HG02763 (cell line): ENCODE measurements around the gene METTL22.

Experiments
- ATAC-seq: cut with Tn5 transposase; IDR thresholded peaks from one replicate; pipeline ENCODE4 v1.9.1; 2021; ENCODE audit warnings: mild to moderate bottlenecking, moderate library complexity; ENCODE audit not compliant: unreplicated experiment

METTL22 gene, protein sequence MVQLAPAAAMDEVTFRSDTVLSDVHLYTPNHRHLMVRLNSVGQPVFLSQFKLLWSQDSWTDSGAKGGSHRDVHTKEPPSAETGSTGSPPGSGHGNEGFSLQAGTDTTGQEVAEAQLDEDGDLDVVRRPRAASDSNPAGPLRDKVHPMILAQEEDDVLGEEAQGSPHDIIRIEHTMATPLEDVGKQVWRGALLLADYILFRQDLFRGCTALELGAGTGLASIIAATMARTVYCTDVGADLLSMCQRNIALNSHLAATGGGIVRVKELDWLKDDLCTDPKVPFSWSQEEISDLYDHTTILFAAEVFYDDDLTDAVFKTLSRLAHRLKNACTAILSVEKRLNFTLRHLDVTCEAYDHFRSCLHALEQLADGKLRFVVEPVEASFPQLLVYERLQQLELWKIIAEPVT

DNA sequence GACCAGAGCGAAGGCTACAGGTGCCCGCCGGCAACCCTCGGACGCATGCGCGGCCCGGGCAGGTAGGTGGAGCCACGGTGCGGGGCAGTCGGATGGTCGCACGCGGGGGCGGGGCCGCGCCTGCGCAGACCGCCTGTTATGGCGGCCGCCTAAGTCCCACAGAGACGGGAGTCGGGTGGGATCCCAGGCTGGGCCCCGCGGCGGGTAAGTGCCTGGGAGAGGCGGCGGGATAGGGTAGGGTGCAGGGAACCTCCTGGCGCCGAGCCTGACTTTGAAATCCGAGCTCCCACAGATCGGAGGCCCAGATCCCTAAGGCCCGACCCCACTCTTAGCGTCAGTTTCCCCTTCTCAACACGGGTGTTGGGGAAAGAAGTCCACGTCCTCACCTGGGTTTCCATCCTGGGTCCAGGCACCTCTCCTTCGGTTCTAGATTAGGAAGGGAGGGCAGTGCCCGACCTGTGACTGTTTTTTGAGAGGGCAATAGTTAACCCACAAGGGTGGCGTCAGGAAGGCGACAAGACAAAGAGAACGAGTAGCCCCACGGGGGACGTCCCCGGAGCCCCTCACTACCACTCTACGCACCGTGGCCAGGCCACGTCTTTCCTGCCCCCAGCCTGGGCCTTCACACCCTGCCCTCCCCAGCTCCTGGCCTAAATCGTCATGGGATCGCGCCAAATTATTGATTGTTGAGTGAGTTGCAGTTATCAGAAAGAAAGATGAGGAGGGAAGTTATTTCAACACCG lies at the start of gene METTL22:
Gene METTL22 (plus strand): TSS at position 127 of the 743 bp plus-strand sequence. CDS start 3,968 bp downstream, outside the sequence.
- ATAC-seq: peak; percentile 94

DNA sequence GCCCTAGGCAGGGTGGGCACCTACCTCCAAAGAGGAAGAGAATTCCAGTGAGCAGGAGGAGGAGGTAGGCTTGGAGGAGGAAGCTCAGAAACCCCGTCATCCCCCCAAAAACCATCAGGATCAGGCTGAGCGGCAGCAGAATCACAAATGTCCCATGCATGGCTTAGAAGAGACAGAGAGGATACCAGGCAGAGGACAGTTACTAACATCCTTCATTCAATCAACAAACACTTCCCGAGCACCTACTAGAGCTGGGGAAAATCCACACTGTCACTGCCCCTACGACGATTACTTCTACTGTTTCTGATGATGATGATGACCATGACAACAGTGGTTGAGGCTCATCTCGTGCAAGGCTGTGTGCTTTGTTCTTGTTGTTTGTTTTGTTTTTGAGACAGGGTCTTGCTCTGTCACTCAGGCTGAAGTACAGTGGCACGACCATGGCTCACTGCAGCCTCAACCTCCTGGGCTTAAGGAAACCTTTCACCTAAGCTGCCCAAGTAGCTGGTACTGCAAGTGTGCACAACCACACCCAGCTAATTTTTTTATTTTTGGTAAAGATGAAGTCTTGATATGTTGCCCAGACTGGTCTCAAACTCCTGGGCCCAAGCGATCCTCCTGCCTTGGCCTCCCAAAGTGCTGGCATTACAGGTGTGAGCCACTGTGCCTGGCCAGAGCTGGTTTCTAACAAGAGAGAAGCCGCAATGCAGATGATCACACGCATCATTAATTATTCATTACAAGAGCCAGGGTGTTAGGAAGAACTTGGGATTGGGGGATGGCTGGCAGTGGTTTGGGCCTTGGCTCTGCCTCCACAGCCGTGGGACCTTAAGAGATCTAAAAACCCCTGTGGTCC lies 49.2 kb upstream of the METTL22 start:
- ATAC-seq: no peak

DNA sequence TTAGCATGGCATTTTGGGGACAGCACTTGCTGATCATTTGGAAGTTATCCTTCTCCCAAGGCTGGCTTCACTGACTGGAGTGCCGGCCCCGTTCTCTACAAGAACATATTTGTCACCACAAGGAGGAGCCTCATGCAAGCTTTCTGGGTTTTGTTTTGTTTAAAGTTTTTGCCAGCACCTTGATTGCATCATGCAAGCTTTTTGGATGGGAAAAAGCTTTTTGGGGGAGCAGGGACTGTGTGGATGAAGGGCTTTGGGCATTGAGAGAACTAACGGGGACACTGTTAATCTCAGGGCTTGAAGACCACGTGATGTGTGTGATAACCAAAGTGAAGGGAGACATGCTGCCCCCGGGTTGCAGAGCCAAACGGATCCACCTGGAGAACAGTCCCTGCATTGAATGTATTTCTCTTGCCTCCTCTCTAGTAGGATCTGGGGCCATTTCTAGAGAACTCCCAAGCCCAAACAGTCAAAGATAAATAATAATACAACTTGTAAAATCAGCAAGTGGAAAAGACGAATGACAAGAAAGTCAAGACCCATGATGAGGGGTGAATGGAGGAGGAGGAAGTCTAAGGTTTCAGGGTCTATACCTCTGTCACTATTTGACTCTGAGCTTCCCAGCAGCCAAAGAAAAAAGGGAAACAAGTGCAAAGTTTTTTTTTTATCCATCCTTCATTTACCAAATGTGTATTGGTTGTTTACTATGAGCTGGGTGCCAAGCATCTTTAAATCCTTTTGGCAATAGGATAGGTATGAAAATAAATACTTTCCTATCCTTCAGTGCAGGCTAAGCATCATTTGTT lies 48.4 kb upstream of the METTL22 start:
- ATAC-seq: no peak

DNA sequence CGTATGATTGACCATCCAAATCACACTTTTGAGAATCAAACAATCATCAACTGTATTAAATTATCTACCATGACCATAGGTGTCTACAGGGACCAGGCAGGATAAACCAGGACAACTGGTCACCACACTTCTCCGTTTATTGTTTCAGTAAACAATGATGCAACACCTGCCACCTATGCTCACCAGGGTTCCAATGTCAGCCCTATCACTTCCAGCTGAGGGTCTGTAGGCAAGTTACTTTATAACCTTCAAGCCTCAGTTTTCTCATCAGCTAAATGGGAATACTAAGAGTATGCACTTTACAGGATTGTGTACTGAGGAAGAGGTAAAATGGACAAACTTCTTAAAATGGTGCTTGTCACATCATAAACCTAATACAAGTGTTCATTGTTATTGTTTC lies 46.1 kb upstream of the METTL22 start:
- no peak for ATAC-seq

DNA sequence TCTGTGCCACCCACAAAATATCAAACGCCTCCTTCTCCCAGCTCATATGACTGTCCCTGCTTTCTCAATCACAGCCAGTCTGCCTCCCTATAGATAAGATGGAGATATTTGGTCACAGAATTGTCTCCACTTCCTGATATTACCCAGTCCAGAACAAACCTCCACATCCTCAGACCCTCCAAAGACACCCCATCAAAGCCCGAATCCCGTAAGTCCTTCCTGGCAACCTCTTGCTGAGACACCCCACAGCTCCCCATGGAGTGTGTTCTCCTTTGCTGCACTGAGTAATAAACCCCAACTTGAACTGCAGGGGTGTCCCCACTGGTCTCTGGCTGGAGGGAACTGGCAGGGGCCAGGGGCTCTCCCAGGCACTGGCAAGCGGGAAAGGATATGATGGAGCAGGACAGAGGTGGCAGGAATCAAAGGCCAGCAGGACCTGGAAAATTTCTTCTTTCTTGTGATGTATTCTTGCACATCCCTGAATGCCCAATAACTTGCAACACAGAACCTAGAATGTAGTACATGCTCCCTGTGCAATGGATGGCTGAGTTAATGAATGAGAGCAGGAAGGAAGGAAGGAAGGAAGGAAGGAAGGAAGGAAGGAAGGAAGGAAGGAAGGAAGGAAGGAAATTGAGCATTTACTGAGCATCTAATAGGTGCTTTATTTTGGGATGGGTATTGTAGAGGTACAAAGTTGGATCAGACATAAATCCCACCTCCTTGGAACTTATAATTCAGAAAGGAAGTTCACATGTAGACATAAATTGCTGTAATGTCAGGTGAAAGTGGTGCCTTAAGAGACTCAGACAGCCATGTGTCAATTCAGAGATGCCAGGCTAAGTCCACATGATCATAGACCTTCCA lies 45.1 kb upstream of the METTL22 start:
- no peak for ATAC-seq

DNA sequence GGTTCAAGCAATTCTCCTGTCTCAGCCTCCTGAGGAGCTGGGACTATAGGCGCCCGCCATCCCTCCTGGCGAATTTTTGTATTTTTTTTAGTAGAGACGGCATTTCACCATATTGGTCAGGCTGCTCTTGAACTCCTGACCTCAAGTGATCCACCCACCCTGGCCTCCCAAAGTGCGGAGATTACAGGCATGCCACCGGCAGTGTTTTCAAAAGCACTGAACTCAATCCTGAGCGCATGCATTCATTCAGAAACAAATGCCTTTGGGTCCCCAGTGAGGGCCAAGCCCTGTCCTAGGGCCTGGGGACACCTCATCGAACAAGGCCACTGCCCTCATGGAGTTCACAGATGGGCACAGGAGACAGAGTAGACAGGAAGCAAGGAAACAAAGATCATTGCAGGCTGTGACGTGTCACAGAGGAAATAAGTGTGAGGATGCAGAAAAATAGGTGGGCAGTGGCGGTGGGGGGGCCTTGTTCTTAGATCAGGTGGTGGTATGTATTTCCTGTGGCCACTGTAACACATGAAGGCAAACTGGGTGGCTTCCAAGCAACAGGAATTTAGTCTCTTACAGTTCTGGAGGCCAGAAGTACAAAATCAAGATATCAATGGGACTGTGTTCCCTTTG lies 43.7 kb upstream of the METTL22 start:
- no peak for ATAC-seq

DNA sequence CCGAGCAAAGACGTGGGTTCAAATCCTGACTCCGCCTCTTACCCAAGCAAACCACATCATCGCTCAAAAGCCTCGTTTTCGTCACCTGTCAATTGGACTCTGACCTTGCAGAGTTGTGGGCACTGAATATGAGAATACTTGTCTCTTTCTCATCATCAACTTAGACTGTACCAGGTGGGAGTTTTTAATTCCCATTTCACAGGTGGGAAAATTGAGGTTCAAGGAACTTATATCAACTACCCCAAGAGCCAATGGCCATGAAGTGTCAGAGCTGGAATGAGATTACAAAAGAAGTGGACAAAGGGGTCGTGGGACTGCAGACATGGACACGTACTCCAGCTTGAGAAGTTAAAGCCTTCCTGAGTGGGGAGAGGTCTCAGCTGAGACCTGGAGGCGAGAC lies 41.9 kb upstream of the METTL22 start:
- no peak for ATAC-seq

DNA sequence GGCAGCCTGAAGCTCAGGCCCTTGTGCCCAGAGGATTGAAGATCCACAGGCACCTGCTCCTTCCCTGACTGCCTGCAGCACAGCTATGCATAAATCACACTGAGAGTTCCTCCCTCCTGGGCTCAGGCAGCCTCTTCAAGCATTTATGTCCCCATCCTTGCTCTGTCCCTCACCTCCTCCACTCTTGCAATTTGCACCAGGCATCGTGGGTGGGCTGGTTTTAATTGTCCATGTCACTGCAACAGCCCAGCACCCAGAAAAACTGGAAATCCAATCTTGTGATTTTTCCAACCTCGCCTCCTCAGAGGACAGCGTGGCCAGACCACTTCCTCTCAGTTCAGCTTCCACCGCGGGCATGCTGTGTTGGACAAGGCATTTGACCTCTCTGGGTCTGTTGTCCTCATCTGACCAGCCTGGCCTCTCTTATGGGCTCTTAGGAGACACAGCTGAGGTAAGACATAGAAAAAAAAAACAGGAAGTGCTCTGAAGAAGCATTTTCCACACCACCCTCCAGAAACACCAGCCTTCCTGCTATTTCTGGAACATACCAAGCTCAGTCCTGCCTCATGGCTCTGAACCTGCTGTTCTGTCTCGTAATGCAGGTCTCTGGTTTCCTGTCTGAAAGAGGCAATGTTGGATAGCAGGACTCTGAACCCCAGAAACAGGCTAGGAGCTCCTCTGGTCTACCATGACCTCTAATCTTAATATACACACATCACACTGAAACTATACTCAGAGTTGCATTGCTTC lies 39.5 kb upstream of the METTL22 start:
- no peak for ATAC-seq

DNA sequence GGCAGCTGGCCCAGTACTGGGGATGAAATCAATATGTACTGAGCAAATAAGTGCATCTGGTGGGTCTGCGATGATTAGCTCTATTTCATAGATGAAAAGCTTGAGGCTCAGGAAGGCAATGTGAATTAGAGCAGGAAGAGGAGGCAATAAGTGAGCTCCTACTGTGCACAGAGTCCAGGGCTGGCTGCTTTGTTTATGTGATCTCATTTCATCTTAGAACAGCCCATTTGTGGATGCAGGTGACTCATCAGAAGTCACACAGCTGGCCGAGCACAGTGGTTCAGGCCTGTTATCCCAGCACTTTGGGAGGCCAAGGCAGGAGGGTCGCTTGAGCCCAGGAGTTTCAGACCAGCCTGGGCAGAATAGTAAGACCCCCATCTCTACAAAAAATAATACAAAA lies 38.3 kb upstream of the METTL22 start:
- no peak for ATAC-seq

DNA sequence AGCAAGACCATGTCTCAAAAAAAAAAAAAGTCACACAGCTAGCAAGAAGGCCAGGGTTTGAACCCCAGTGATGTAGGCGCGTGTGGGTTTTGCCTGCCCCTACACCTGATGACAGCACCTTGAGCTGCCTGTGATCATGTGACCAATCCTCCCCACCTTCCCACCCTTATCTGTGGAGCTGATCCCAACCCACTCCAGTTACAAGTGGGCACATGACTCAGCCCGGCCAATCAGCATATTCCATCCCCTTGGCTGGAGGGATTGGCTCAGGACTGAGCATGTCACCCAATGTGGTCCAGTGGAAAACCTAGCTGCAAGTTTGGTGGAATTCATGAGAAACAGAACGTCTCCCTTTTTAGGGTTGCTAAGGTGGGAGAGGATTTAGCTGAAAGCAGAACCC lies 37.8 kb upstream of the METTL22 start:
- no peak for ATAC-seq

DNA sequence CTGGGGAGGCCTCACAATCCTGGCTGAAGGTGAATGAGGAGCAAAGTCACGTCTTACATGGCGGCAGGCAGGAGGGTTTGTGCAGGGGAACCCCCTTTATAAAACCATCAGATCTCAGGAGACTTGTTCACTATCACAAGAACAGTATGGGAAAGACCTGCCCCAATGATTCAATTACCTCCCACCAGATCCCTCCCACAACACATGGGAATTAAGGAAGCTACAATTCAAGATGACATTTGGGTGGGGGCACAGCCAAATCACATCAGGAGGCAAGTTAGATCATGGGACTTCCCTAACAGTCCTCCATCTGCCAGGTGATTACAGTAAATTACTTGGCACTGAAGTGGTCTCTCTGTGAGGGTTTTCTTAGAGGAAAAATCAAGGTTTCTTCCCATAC lies 36.5 kb upstream of the METTL22 start:
- ATAC-seq: no peak

DNA sequence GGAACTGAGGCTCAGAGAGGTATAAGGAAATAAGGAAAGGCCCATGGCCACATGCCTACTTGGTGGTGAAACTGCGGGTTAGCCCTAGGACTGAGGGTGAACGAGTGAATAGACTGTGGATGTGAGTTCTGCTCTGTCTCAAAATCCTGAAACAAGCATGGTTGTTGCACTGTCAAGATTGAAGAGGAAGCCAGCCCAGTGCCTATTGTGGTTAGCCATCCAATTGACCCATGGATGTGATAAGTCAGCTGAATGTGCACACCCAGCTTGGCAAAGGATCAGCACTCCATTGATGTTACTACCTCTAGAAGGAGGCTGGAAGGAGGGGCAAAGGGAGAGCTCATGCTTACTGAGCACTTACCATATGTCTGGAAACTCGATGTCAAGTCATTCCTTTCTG lies 35.6 kb upstream of the METTL22 start:
- ATAC-seq: no peak

DNA sequence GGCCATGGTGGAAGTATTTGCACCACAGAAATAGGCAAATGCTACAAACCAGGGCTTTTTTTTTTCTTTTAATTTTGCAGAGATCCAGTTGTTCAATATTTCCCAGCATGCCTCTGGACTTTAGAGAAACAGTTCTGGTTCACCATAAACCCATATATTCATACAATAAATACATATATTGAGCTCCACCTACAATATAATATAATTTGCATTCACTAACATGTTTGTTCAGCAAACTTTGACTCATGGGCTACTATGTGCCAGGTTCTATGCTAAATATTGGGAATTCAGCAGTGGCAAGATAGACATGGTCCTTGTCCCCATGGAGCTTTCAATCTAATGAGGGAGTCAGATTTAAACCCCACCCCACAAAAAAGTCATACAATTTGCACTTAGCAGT lies 34.4 kb upstream of the METTL22 start:
- no peak for ATAC-seq

DNA sequence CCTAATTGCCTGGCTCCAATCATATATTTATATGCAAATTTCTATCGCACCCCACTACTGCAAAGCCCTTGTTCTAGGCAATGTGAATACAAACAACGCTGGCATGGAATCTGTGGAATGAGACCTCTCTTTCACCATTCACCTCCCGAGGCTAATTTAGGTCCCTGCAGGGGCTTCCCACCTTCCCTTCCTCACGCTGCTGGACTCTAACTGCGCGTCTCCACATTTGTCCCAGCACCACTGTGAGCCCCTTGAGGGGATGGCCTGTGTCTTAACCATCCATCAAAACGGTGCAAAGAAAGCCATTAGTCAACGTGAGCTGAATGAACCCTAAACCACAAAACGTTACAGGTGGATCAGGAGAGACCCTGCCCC lies 32.8 kb upstream of the METTL22 start:
- no peak for ATAC-seq

DNA sequence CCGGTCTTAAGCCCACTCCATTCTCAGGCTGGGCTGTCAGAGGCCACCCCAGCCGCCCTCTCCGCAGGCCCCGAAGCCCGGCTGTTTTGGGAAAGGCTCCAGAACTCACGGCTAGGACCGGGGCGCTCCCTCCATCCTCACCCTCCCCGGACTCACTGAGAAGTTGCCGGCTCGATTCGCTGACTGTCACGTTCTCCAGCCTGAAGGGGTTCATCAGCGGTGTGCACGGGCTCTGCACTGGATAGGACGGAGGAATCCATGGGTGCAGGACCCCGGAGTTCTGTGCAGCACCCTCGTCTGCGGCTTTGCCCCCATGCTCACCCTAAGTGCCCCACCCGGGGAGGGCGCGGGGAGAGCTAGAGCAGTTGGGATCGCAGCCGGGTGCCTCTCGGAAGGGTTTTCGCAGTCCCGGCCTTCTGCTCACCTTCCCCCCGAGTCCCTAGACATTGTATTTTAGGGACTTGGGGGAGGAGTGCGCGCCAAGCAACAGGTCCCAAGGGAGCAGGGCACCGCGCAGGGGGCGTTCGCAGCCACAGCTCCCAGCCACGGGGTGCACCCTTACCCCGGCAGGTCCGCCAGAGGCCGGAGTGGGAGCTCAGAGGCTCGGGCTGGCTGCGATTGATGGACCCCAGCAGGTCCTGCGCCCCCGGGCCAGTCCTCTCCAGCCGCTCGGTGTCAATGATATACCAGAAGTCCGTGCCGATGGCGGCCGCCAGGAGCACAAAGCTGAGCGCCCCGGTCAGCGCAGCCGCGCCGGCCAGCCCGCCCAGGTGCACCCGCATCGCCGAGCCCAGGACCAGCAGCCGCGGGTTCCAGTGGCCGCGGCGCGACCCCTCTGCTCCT lies 32.2 kb upstream of the METTL22 start:
- no peak for ATAC-seq

DNA sequence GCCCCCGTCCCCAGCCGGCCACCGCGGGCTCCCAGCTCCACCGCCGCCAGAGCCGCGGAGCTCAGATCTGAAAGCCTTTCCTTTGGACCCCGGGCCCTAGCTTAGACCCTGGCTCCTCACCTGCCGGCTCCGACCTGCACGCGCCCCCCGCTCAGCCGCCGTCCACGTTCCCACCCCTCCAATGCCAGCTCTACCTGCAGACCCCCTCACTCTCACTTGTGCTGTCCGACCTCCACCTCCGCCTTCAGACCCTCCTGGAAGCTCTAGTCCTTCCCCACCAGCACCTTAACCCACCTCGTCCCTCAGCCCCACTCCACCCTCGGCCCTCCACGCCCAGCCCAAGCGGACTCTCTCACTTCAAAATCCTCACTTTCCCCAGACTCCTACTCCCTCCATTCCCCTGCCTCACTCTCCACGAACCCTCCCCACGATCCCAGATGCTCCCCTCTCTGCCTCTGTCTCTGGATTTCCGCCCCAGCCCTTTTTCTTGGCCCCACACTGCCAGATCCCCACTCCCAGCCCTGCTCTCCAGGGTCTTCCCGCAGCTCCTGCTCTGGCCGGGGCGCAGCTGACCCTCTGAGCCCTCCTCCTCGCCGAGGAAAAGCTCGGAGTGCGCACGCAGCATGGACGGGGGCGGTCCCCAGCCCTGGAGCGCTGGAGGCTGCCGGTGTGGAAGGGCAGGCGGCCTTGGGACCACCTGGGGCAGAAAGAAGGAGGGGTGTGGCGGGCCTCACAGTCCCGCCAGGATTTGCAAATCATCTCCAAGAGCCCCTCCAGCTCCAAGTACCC lies 31.4 kb upstream of the METTL22 start, which contains the start of gene TMEM114:
Gene TMEM114 (minus strand): TSS at position 612 of the 789 bp plus-strand sequence. CDS start 673 bp downstream, outside the sequence.
- ATAC-seq: no peak

DNA sequence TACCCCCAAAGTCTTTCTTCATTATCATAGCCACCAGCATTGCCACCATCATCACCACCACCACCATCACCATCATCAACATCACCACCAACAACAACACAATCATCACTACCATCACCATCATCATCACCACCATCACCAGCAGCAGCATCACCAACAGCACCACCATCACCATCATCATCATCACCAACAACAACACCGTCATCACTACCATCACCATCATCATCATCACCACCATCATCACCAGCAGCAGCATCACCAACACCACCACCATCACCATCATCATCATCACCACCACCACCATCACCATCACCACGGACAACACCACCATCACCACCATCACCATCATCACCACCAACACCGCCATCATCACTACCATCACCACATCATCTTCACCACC lies 30.7 kb upstream of the METTL22 start:
- ATAC-seq: no peak
